K562 (cell line): ENCODE measurements around the gene ROS1. TPM values are rescaled to one million over a fixed set of nuclear protein-coding genes. Genes with fewer than 3 reads are reported as not detected.

Experiments used
- ATAC-seq: fragments of 200-7000 bp; cut with Tn5 transposase; 3 replicates; pipeline ENCODE4 v1.9.1; 2020; ENCODE audit warnings: moderate library complexity
- BruUV-seq: library from RNA; stranded (reverse); fragments of 400-500 nt; replicated peaks from 2 replicates; lab custom pipeline; 2021; lab: Mats Ljungman, UMichigan
- CTCF ChIA-PET: fragments of 300-600 bp; formaldehyde crosslinking; extraction: SDS; loops from one replicate; lab custom pipeline; 2021; ENCODE audit warnings: low intra/inter-chr PET ratio; lab: Yijun Ruan, JAX
- POLR2A ChIA-PET: fragments of 300-600, 350-650 bp; sonication (Branson Sonifier 250); formaldehyde crosslinking; extraction: SDS; loops from one replicate; lab custom pipeline; 2021; ENCODE audit warnings: antibody characterized with exemption, inconsistent platforms; lab: Yijun Ruan, JAX
- DNase-seq, 4 experiments: peaks; one replicate each; pipeline versions ENCODE4 v3.0.0 to v3.0.0-alpha.2; 2011 to 2018; ENCODE audit warnings: low spot score in 3 of 4, mixed read lengths in 3 of 4; ENCODE audit errors: extremely low read depth in 1 of 4
- FAIRE-seq: peaks from 2 replicates; lab custom pipeline; 2011; peaks lifted over from hg19 to GRCh38; lab: Jason Lieb, UNC
- H2AFZ ChIP-seq: 2 replicates; pipeline ENCODE4 v1.6.0; 2011; ENCODE audit warnings: low read depth, low read length, control low read depth, inconsistent platforms
- H3K27ac ChIP-seq: fragments of 200-600 bp; 3 replicates; pipeline ENCODE4 v1.8.0; 2011; ENCODE audit warnings: low read depth, mild to moderate bottlenecking, control low read depth, inconsistent platforms, low read length, moderate library complexity, mixed read lengths; ENCODE audit errors: extremely low read depth
- H3K27me3 ChIP-seq, 2 experiments: fragments of 300-600 bp in 1 of 2; 2 replicates in 1 of 2; 3 replicates in 1 of 2; pipeline versions ENCODE4 v1.6.0 to v1.8.0; 2011; ENCODE audit warnings: inconsistent platforms in 2 of 2, low read length in 2 of 2, mild to moderate bottlenecking in 1 of 2, mixed read lengths in 1 of 2, moderate library complexity in 1 of 2; ENCODE audit not compliant: control insufficient read depth in 2 of 2, insufficient read depth in 2 of 2
- H3K36me3 ChIP-seq: fragments of 300-600 bp; 3 replicates; pipeline ENCODE4 v1.8.0; 2011; ENCODE audit warnings: mild to moderate bottlenecking, low read length, inconsistent platforms; ENCODE audit not compliant: control insufficient read depth, insufficient read depth
- H3K4me1 ChIP-seq, 2 experiments: fragments of 200-600 bp in 1 of 2; replicated peaks in 1 of 2; 2 replicates in 1 of 2; 3 replicates in 1 of 2; pipeline versions ENCODE4 v1.5.1 to v1.8.0; 2011; ENCODE audit warnings: inconsistent platforms in 2 of 2, low read length in 2 of 2, mild to moderate bottlenecking in 1 of 2, mixed read lengths in 1 of 2, moderate library complexity in 1 of 2; ENCODE audit not compliant: control insufficient read depth in 2 of 2, insufficient read depth in 2 of 2
- H3K4me2 ChIP-seq: 2 replicates; pipeline ENCODE4 v1.6.1; 2011; ENCODE audit warnings: low read length, control low read depth, inconsistent platforms, mixed read lengths; ENCODE audit not compliant: insufficient read depth
- H3K4me3 ChIP-seq: fragments of 200-600 bp; sonication (generic), shearing (Covaris generic); 2 replicates; pipeline ENCODE4 v1.5.1; 2016; ENCODE audit warnings: control low read depth, inconsistent platforms
- H3K79me2 ChIP-seq: fragments of 200-600 bp; 3 replicates; pipeline ENCODE4 v1.8.0; 2011; ENCODE audit warnings: low read length, inconsistent platforms; ENCODE audit not compliant: control insufficient read depth, insufficient read depth
- H3K9ac ChIP-seq, 2 experiments: 2 replicates each; pipeline versions ENCODE4 v1.6.0 to v1.6.1; 2011; ENCODE audit warnings: low read depth in 2 of 2, low read length in 2 of 2, control low read depth in 1 of 2, inconsistent platforms in 1 of 2, mild to moderate bottlenecking in 1 of 2, mixed read lengths in 1 of 2; ENCODE audit not compliant: insufficient read depth in 1 of 2
- H3K9me1 ChIP-seq: one replicate; pipeline ENCODE4 v1.6.0; 2011; ENCODE audit warnings: inconsistent platforms, mild to moderate bottlenecking, low read length, moderate library complexity; ENCODE audit not compliant: control insufficient read depth, insufficient read depth
- H3K9me3 ChIP-seq: replicated peaks from 2 replicates; pipeline ENCODE4 v1.5.1; 2011; ENCODE audit warnings: low read depth, low read length, inconsistent platforms; ENCODE audit not compliant: control insufficient read depth, insufficient read depth
- H4K20me1 ChIP-seq: replicated peaks from 2 replicates; pipeline ENCODE4 v1.6.1; 2011; ENCODE audit warnings: low read length, inconsistent platforms, mixed read lengths; ENCODE audit not compliant: control insufficient read depth, insufficient read depth
- SAFB ChIP-seq: fragments of 200-400 bp; formaldehyde crosslinking; IDR thresholded peaks from 2 replicates; pipeline ENCODE4 v1.6.1; 2017; ENCODE audit warnings: low read depth, low read length, borderline replicate concordance
- SPI1 ChIP-seq: IDR thresholded peaks from 2 replicates; pipeline ENCODE4 v1.6.1; 2011; ENCODE audit warnings: low read depth, low read length, control low read depth, borderline replicate concordance
- WGBS: fragments of 100-300 bp; shearing (Covaris generic); methylation state at CpG from one replicate; pipeline ENCODE4 v1.1.6; 2016; ENCODE audit warnings: low coverage, mixed read lengths; ENCODE audit not compliant: insufficient coverage; ENCODE audit errors: missing lambda C conversion rate; 5-methylcytosine and 5-hydroxymethylcytosine counted together
- in situ Hi-C: fragments of 300-500 bp; cut with MboI; formaldehyde crosslinking; loops from 4 replicates; pipeline ENCODE4 v1.15.0; 2018; ENCODE audit warnings: inconsistent platforms, mixed read lengths
- intact Hi-C: fragments of 100-400 bp; cut with micrococcal nuclease; formaldehyde crosslinking; loops from 2 replicates; pipeline ENCODE4 v1.14.2; 2022
- polyA plus RNA-seq, 8 experiments: library from polyadenylated mRNA; depleted of rRNA in 4 of 8; stranded (reverse) in 5 of 8; unstranded in 3 of 8; fragments of >200 nt; fragmentation: Nextera tagmentation in 2 of 8; fragmentation: Illumina TruSeq in 1 of 8; extraction: Ambion mirVana in 2 of 8; extraction: Trizol in 1 of 8; gene quantifications; 2 replicates each; pipeline versions ENCODE4 v1.2.1 to v1.2.3, GENCODE V29; 2011 to 2014; ENCODE audit warnings: inconsistent platforms in 1 of 8, missing spikeins in 1 of 8
- total RNA-seq, 7 experiments: library from RNA; depleted of rRNA in 6 of 7; stranded (reverse); fragments of >200 nt in 6 of 7; fragmentation: Illumina TruSeq in 2 of 7; extraction: Trizol in 2 of 7; gene quantifications; 2 replicates each; pipeline versions ENCODE4 v1.2.1 to v1.2.3, GENCODE V29; 2011 to 2021; ENCODE audit warnings: low replicate concordance in 1 of 7
- TF ChIP-seq, protein P1 (sequence below): fragments of 200-800 bp; sonication (Bioruptor generic); IDR thresholded peaks from 2 replicates; pipeline ENCODE4 v1.6.1; 2017; ENCODE audit warnings: missing genetic modification characterization, missing compliant biosample characterization
- TF ChIP-seq, protein P2 (sequence below): IDR thresholded peaks from 2 replicates; pipeline ENCODE4 v1.6.1; 2016; ENCODE audit warnings: missing genetic modification characterization, missing compliant biosample characterization
- TF ChIP-seq, protein P3 (sequence below), 3 experiments: IDR thresholded peaks in 2 of 3; conservative IDR thresholded peaks in 1 of 3; 2 replicates each; pipeline ENCODE4 v1.5.1; 2011 to 2012; ENCODE audit warnings: low read length in 3 of 3, mild to moderate bottlenecking in 3 of 3, control low read depth in 2 of 3, improper control_type of control experiment in 1 of 3, inconsistent platforms in 1 of 3, low read depth in 1 of 3, mixed read lengths in 1 of 3, moderate library complexity in 1 of 3; ENCODE audit not compliant: insufficient read depth in 2 of 3
- TF ChIP-seq, protein P4 (sequence below): sonication (generic); formaldehyde crosslinking; IDR thresholded peaks from 2 replicates; pipeline ENCODE4 v1.8.0; 2022; ENCODE audit warnings: mild to moderate bottlenecking, missing genetic modification reagents, borderline replicate concordance

ROS1 gene
- total and polyA plus RNA-seq, 9 of the 15 experiments (the other 6 are each of a cell fraction or from before 2014, with no cell fraction given) = under 0.01 to 0.16 (median 0.04) TPM; not detected in 6

DNA sequence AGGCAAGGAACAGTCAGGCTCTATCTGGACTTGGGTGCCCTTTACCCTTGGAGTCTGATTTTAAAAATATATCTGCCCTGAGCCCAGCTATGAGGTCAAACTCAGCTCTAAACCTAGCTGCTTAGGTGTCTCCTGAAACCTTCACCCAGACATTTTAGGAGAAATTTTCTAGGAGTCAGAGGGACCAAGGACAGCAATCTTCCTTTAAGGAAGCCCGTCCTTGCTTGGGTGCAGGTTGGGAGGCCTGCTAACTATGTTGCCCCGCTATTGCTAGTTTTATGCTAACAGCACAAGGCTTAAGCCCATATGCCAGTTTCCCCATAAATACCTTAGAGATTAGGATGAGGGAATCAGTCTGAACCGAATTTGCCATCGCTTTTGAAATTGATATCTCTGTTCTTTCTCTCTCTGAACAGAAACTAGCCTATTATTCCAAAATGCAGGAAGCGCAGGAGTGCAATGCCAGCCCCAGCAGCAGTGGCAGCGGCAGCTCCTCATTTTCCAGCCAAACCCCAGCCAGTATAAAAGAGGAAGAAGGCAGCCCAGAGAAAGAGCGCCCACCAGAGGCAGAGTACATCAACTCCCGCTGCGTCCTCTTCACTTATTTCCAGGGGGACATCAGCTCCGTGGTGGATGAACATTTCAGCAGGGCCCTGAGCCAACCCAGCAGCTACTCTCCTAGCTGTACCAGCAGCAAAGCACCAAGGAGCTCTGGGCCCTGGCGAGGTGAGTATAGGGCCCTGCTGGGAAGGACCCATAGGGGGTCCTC lies 157.8 kb downstream of the ROS1 start:
- Histone ChIP-seq H3K27ac (no peak overlapping the region), H3K79me2 (no peaks in the 10 kb centered on the region), H3K9ac (no peak overlapping the region), H2AFZ (no peak overlapping the region), H3K36me3 (no peaks in the 10 kb centered on the region), H3K4me3 (no peak overlapping the region), H3K4me2 (no peak overlapping the region), H3K27me3 (peaks cover 16 to 47% of the 10 kb centered on the region in 2 experiments; a peak in 3 of 5 replicates), H3K9me1 (no peaks in the 10 kb centered on the region), H4K20me1 (no peaks in the 10 kb centered on the region), H3K9me3 (no peaks in the 10 kb centered on the region), H3K4me1 (peaks cover 0 to 13% of the 10 kb centered on the region in 2 experiments; a peak in 1 of 5 replicates)
- peak; percentile 73 for ATAC-seq
- peak in 1 of 4 experiments; percentile 13 for DNase-seq
- intact Hi-C loops (no loop called here), in situ Hi-C loops (no loop called here)
- ChIA-PET CTCF (no interaction called here), POLR2A (no interaction called here)
- BruUV-seq = no TSS peak
- under 1% methylated on average over 11 of the region's 11 CpGs for WGBS
- no peak for FAIRE-seq
- no peak for TF ChIP-seq SAFB
- TF ChIP-seq, protein P1, sequence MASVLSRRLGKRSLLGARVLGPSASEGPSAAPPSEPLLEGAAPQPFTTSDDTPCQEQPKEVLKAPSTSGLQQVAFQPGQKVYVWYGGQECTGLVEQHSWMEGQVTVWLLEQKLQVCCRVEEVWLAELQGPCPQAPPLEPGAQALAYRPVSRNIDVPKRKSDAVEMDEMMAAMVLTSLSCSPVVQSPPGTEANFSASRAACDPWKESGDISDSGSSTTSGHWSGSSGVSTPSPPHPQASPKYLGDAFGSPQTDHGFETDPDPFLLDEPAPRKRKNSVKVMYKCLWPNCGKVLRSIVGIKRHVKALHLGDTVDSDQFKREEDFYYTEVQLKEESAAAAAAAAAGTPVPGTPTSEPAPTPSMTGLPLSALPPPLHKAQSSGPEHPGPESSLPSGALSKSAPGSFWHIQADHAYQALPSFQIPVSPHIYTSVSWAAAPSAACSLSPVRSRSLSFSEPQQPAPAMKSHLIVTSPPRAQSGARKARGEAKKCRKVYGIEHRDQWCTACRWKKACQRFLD (CRISPR knock-in tag) = no peak
- TF ChIP-seq, protein P2, sequence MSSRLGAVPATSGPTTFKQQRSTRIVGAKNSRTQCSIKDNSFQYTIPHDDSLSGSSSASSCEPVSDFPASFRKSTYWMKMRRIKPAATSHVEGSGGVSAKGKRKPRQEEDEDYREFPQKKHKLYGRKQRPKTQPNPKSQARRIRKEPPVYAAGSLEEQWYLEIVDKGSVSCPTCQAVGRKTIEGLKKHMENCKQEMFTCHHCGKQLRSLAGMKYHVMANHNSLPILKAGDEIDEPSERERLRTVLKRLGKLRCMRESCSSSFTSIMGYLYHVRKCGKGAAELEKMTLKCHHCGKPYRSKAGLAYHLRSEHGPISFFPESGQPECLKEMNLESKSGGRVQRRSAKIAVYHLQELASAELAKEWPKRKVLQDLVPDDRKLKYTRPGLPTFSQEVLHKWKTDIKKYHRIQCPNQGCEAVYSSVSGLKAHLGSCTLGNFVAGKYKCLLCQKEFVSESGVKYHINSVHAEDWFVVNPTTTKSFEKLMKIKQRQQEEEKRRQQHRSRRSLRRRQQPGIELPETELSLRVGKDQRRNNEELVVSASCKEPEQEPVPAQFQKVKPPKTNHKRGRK (tag) = no peak
- 0 out of 2 replicates have a peak, but pooled peaks have one; percentile 24 for TF ChIP-seq SPI1
- TF ChIP-seq, protein P3, sequence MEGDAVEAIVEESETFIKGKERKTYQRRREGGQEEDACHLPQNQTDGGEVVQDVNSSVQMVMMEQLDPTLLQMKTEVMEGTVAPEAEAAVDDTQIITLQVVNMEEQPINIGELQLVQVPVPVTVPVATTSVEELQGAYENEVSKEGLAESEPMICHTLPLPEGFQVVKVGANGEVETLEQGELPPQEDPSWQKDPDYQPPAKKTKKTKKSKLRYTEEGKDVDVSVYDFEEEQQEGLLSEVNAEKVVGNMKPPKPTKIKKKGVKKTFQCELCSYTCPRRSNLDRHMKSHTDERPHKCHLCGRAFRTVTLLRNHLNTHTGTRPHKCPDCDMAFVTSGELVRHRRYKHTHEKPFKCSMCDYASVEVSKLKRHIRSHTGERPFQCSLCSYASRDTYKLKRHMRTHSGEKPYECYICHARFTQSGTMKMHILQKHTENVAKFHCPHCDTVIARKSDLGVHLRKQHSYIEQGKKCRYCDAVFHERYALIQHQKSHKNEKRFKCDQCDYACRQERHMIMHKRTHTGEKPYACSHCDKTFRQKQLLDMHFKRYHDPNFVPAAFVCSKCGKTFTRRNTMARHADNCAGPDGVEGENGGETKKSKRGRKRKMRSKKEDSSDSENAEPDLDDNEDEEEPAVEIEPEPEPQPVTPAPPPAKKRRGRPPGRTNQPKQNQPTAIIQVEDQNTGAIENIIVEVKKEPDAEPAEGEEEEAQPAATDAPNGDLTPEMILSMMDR (IDR thresholded peaks at IDR 0.05 in 2 of 3, conservative IDR thresholded peaks at IDR 0.05 in 1 of 3; ENCODE audit: insufficient read depth in 2 of 3, low read depth in 1 of 3, low read length in 3 of 3) = peak; percentile 37 to 42 (median 39); a peak in 4 of 6 replicates
- TF ChIP-seq, protein P4, sequence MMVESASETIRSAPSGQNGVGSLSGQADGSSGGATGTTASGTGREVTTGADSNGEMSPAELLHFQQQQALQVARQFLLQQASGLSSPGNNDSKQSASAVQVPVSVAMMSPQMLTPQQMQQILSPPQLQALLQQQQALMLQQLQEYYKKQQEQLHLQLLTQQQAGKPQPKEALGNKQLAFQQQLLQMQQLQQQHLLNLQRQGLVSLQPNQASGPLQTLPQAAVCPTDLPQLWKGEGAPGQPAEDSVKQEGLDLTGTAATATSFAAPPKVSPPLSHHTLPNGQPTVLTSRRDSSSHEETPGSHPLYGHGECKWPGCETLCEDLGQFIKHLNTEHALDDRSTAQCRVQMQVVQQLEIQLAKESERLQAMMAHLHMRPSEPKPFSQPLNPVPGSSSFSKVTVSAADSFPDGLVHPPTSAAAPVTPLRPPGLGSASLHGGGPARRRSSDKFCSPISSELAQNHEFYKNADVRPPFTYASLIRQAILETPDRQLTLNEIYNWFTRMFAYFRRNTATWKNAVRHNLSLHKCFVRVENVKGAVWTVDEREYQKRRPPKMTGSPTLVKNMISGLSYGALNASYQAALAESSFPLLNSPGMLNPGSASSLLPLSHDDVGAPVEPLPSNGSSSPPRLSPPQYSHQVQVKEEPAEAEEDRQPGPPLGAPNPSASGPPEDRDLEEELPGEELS (CRISPR knock-in tag) = no peak
